GM12875 (cell line): ENCODE measurements around the gene SLC36A4.
"Not testable (repeated sequence)": the region's sequence is repeated elsewhere in the genome, so short reads cannot be mapped to it uniquely, and the experiment has no call there.

Source experiments
- H3K4me3 ChIP-seq: one replicate; pipeline ENCODE4 v1.5.1; 2011; ENCODE audit warnings: low read depth, low read length, control low read depth
- CTCF ChIP-seq: IDR thresholded peaks from 2 replicates; pipeline ENCODE4 v1.5.1; 2011; ENCODE audit warnings: low read depth, mild to moderate bottlenecking, control low read depth, inconsistent platforms, low read length, moderate library complexity, borderline replicate concordance; ENCODE audit not compliant: insufficient read depth

The SLC36A4 gene

GRCh38 chr11:93197380-93198214 lies at the start of gene SLC36A4:
SLC36A4 (minus strand) TSS chr11:93197991; CDS start chr11:93197832, 159 bp downstream.
- H3K4me3 ChIP-seq: peak within 1 kb of the TSS; percentile 79
- no peak for TF ChIP-seq CTCF

GRCh38 chr11:93246790-93247189 lies 49.0 kb upstream of the SLC36A4 start:
- not testable (repeated sequence) for H3K4me3 ChIP-seq

GRCh38 chr11:93244018-93244417 lies 46.2 kb upstream of the SLC36A4 start:
- no peak for TF ChIP-seq CTCF
- no peak overlapping the region for H3K4me3 ChIP-seq

- TF ChIP-seq CTCF: no peak
These were observed 42.2 kb upstream of the SLC36A4 start for GRCh38 chr11:93239966-93240365.

GRCh38 chr11:93238956-93239355 lies 41.2 kb upstream of the SLC36A4 start:
- no peak overlapping the region for H3K4me3 ChIP-seq
- TF ChIP-seq CTCF: no peak

More at GRCh38 chr11:93239966-93240365, 42.2 kb upstream of the SLC36A4 start:
- H3K4me3 ChIP-seq: no peak overlapping the region

- TF ChIP-seq CTCF: peak; percentile 55
- H3K4me3 ChIP-seq: no peak overlapping the region
These were observed 39.2 kb upstream of the SLC36A4 start for GRCh38 chr11:93236741-93237675.

- TF ChIP-seq CTCF: peak; percentile 92
- no peak overlapping the region for H3K4me3 ChIP-seq
These were observed 36.9 kb upstream of the SLC36A4 start for GRCh38 chr11:93234602-93235207.
